Astrocyte (in vitro differentiated cells and primary cell): ENCODE results near the gene PPP2R2B. TPM values are rescaled to one million over a fixed set of nuclear protein-coding genes. Genes with fewer than 3 reads are reported as not detected.

Experiments used
- DNase-seq: peaks from one replicate; pipeline ENCODE4 v3.0.0-alpha.2; 2010; ENCODE audit warnings: low read depth
- FAIRE-seq: peaks from 2 replicates; lab custom pipeline; 2011; peaks lifted over from hg19 to GRCh38; lab: Jason Lieb, UNC
- H2AFZ ChIP-seq: 2 replicates; pipeline ENCODE4 v1.6.0; 2012; ENCODE audit warnings: low read depth, low read length, inconsistent platforms
- H3K27ac ChIP-seq: 2 replicates; pipeline ENCODE4 v1.5.1; 2011; ENCODE audit warnings: low read depth, low read length, inconsistent platforms
- H3K27me3 ChIP-seq: 2 replicates; pipeline ENCODE4 v1.6.0; 2011; ENCODE audit warnings: low read length, inconsistent platforms; ENCODE audit not compliant: insufficient read depth
- H3K36me3 ChIP-seq: 2 replicates; pipeline ENCODE4 v1.5.1; 2011; ENCODE audit warnings: low read length, inconsistent platforms; ENCODE audit not compliant: insufficient read depth
- H3K4me1 ChIP-seq: 2 replicates; pipeline ENCODE4 v1.5.1; 2011; ENCODE audit warnings: low read length, inconsistent platforms; ENCODE audit not compliant: insufficient read depth
- H3K4me2 ChIP-seq: 2 replicates; pipeline ENCODE4 v1.6.0; 2012; ENCODE audit warnings: low read length, inconsistent platforms
- H3K4me3 ChIP-seq: 2 replicates; pipeline ENCODE4 v1.5.1; 2011; ENCODE audit warnings: low read depth, mild to moderate bottlenecking, low read length, inconsistent platforms; ENCODE audit not compliant: insufficient read depth
- H3K79me2 ChIP-seq: 2 replicates; pipeline ENCODE4 v1.6.0; 2012; ENCODE audit warnings: mild to moderate bottlenecking, low read length, inconsistent platforms; ENCODE audit not compliant: insufficient read depth
- H3K9ac ChIP-seq: 2 replicates; pipeline ENCODE4 v1.6.0; 2012; ENCODE audit warnings: mild to moderate bottlenecking, low read length, inconsistent platforms
- H3K9me3 ChIP-seq: 2 replicates; pipeline ENCODE4 v1.5.1; 2012; ENCODE audit warnings: low read depth, mild to moderate bottlenecking, low read length, inconsistent platforms; ENCODE audit not compliant: insufficient read depth
- H4K20me1 ChIP-seq: 2 replicates; pipeline ENCODE4 v1.6.0; 2012; ENCODE audit warnings: low read length, inconsistent platforms; ENCODE audit not compliant: insufficient read depth
- H3K27ac Mint-ChIP-seq: one replicate; pipeline ENCODE4 v1.8.0; 2021; ENCODE audit warnings: mild to moderate bottlenecking, mixed read lengths; ENCODE audit not compliant: unreplicated experiment
- H3K27me3 Mint-ChIP-seq: one replicate; pipeline ENCODE4 v1.8.0; 2021; ENCODE audit warnings: low read depth, mixed read lengths; ENCODE audit not compliant: unreplicated experiment
- H3K36me3 Mint-ChIP-seq: one replicate; pipeline ENCODE4 v1.8.0; 2021; ENCODE audit warnings: low read depth, mixed read lengths; ENCODE audit not compliant: unreplicated experiment
- H3K4me1 Mint-ChIP-seq: one replicate; pipeline ENCODE4 v1.8.0; 2021; ENCODE audit warnings: low read depth, mixed read lengths; ENCODE audit not compliant: unreplicated experiment
- H3K4me3 Mint-ChIP-seq: one replicate; pipeline ENCODE4 v1.8.0; 2021; ENCODE audit warnings: mild to moderate bottlenecking, moderate library complexity, mixed read lengths; ENCODE audit not compliant: unreplicated experiment
- H3K9me3 Mint-ChIP-seq: one replicate; pipeline ENCODE4 v1.8.0; 2021; ENCODE audit warnings: mild to moderate bottlenecking, mixed read lengths; ENCODE audit not compliant: unreplicated experiment
- CTCF ChIP-seq: IDR thresholded peaks from 2 replicates; pipeline ENCODE4 v1.5.1; 2011; ENCODE audit warnings: low read depth, mild to moderate bottlenecking, inconsistent platforms, low read length, moderate library complexity; ENCODE audit not compliant: insufficient read depth
- EZH2 ChIP-seq: IDR thresholded peaks from 2 replicates; pipeline ENCODE4 v1.6.1; 2012; ENCODE audit warnings: mild to moderate bottlenecking, low read length, inconsistent platforms; ENCODE audit not compliant: insufficient read depth
- total RNA-seq: library from RNA; stranded (reverse); gene quantifications from 2 replicates; pipeline ENCODE4 v1.2.1, GENCODE V29; 2021

PPP2R2B gene
- total RNA-seq, 1 donor from 2014 or later = 5.2 TPM

GRCh38 chr5:146574713-146575112, 303.8 kb downstream of the PPP2R2B start:
- H3K27me3 Mint-ChIP-seq = no peaks in the 10 kb centered on the region
- H3K4me1 ChIP-seq = no peaks in the 10 kb centered on the region
- no peak overlapping the region for H3K27ac Mint-ChIP-seq
- H3K36me3 ChIP-seq = no peaks in the 10 kb centered on the region
- H4K20me1 ChIP-seq = no peaks in the 10 kb centered on the region
- H3K9ac ChIP-seq = no peak overlapping the region
- no peak for TF ChIP-seq CTCF
- H3K9me3 Mint-ChIP-seq = peaks cover 11% of the 10 kb centered on the region
- H3K79me2 ChIP-seq = no peaks in the 10 kb centered on the region
- DNase-seq (no peak), FAIRE-seq (no peak)
- no peak overlapping the region for H3K27ac ChIP-seq
- H3K36me3 Mint-ChIP-seq = no peaks in the 10 kb centered on the region
- no peaks in the 10 kb centered on the region for H3K9me3 ChIP-seq
- no peak overlapping the region for H3K4me3 ChIP-seq
- H3K27me3 ChIP-seq = no peaks in the 10 kb centered on the region
- H3K4me1 Mint-ChIP-seq = no peaks in the 10 kb centered on the region
- no peak overlapping the region for H2AFZ ChIP-seq
- H3K4me2 ChIP-seq = no peak overlapping the region
- H3K4me3 Mint-ChIP-seq = no peak overlapping the region

- Mint-ChIP-seq H3K9me3 (peaks cover 4% of the 10 kb centered on the region), H3K4me3 (no peak overlapping the region), H3K4me1 (peaks cover 20% of the 10 kb centered on the region), H3K36me3 (no peaks in the 10 kb centered on the region), H3K27ac (no peak overlapping the region), H3K27me3 (no peaks in the 10 kb centered on the region)
- no peak overlapping the region for H2AFZ ChIP-seq
- H3K9ac ChIP-seq = no peak overlapping the region
- peaks cover 12% of the 10 kb centered on the region for H3K4me1 ChIP-seq
- no peak overlapping the region for H3K4me2 ChIP-seq
- no peak for DNase-seq
- H3K27ac ChIP-seq = no peak overlapping the region
- no peaks in the 10 kb centered on the region for H3K27me3 ChIP-seq
- H3K36me3 ChIP-seq = no peaks in the 10 kb centered on the region
- H3K79me2 ChIP-seq = no peaks in the 10 kb centered on the region
- H3K9me3 ChIP-seq = no peaks in the 10 kb centered on the region
- FAIRE-seq = no peak
- no peaks in the 10 kb centered on the region for H4K20me1 ChIP-seq
- no peak overlapping the region for H3K4me3 ChIP-seq
- TF ChIP-seq CTCF = no peak
- TF ChIP-seq EZH2 = no peak
Measured at GRCh38 chr5:146568161-146568560, 310.4 kb downstream of the PPP2R2B start.

- peak overlapping the region; percentile 71 for H2AFZ ChIP-seq
- H3K27ac ChIP-seq = peak overlapping the region; percentile 1
- DNase-seq (peak; percentile 60), FAIRE-seq (peak; percentile 54)
- TF ChIP-seq CTCF = peak; percentile 64
- TF ChIP-seq EZH2 = no peak
- Mint-ChIP-seq H3K9me3 (peaks cover 2% of the 10 kb centered on the region), H3K4me1 (peaks cover 20% of the 10 kb centered on the region), H3K4me3 (peak overlapping the region; percentile 29), H3K36me3 (no peaks in the 10 kb centered on the region), H3K27ac (peak overlapping the region; percentile 90), H3K27me3 (no peaks in the 10 kb centered on the region)
- H4K20me1 ChIP-seq = no peaks in the 10 kb centered on the region
- H3K79me2 ChIP-seq = no peaks in the 10 kb centered on the region
- no peaks in the 10 kb centered on the region for H3K36me3 ChIP-seq
- peak overlapping the region; percentile 66 for H3K4me2 ChIP-seq
- peaks cover 20% of the 10 kb centered on the region for H3K4me1 ChIP-seq
- no peaks in the 10 kb centered on the region for H3K27me3 ChIP-seq
- no peak overlapping the region for H3K9ac ChIP-seq
- no peaks in the 10 kb centered on the region for H3K9me3 ChIP-seq
- H3K4me3 ChIP-seq = no peak overlapping the region
Measured at GRCh38 chr5:146565764-146566367, 312.7 kb downstream of the PPP2R2B start.
